ENCODE data around the gene OR8J1. TPM values are rescaled to one million over a fixed set of nuclear protein-coding genes. Genes with fewer than 3 reads are reported as not detected.

OR8J1 gene
- total RNA-seq, 1 donor from 2014 or later: not detected

- Mint-ChIP-seq H3K4me1 (ENCODE audit: low read depth, unreplicated experiment) (no peaks in the 10 kb centered on the region), H3K36me3 (ENCODE audit: low read depth, unreplicated experiment) (no peaks in the 10 kb centered on the region), H3K4me3 (ENCODE audit: unreplicated experiment) (no peak within 1 kb of the TSS), H3K9me3 (ENCODE audit: unreplicated experiment) (no peaks in the 10 kb centered on the region), H3K27ac (ENCODE audit: unreplicated experiment) (no peak within 1 kb of the TSS), H3K27me3 (ENCODE audit: low read depth, unreplicated experiment) (no peaks in the 10 kb centered on the region)
- Histone ChIP-seq H3K4me2 (ENCODE audit: low read length) (no peak within 1 kb of the TSS), H3K27me3 (ENCODE audit: insufficient read depth, low read length) (no peaks in the 10 kb centered on the region), H2AFZ (ENCODE audit: low read depth, low read length) (no peak within 1 kb of the TSS), H3K9me3 (ENCODE audit: insufficient read depth, low read depth, low read length) (no peaks in the 10 kb centered on the region), H4K20me1 (ENCODE audit: insufficient read depth, low read length) (no peaks in the 10 kb centered on the region), H3K4me3 (ENCODE audit: insufficient read depth, low read depth, low read length) (no peak within 1 kb of the TSS), H3K27ac (ENCODE audit: low read depth, low read length) (no peak within 1 kb of the TSS), H3K4me1 (ENCODE audit: insufficient read depth, low read length) (no peaks in the 10 kb centered on the region), H3K9ac (ENCODE audit: low read length) (no peak within 1 kb of the TSS), H3K36me3 (ENCODE audit: insufficient read depth, low read length) (no peaks in the 10 kb centered on the region), H3K79me2 (ENCODE audit: insufficient read depth, low read length) (no peaks in the 10 kb centered on the region)
- TF ChIP-seq EZH2 (IDR thresholded peaks at IDR 0.05; ENCODE audit: insufficient read depth, low read length) (no peak), CTCF (IDR thresholded peaks at IDR 0.05; ENCODE audit: insufficient read depth, low read depth, low read length) (no peak)
- DNase-seq (ENCODE audit: low read depth) (no peak), FAIRE-seq (no peak)
These were observed 8.4 kb upstream of the OR8J1 start, which contains the start of gene OR8K1 for GRCh38 chr11:56345739-56346138. OR8K1 (plus strand) TSS chr11:56346039; CDS start chr11:56346039, 0 bp downstream.

- Mint-ChIP-seq H3K4me1 (ENCODE audit: low read depth, unreplicated experiment) (no peaks in the 10 kb centered on the region), H3K4me3 (ENCODE audit: unreplicated experiment) (no peak within 1 kb of the TSS), H3K27ac (ENCODE audit: unreplicated experiment) (no peak within 1 kb of the TSS), H3K27me3 (ENCODE audit: low read depth, unreplicated experiment) (no peaks in the 10 kb centered on the region), H3K36me3 (ENCODE audit: low read depth, unreplicated experiment) (no peaks in the 10 kb centered on the region), H3K9me3 (ENCODE audit: unreplicated experiment) (no peaks in the 10 kb centered on the region)
- Histone ChIP-seq H3K4me2 (ENCODE audit: low read length) (no peak within 1 kb of the TSS), H3K4me1 (ENCODE audit: insufficient read depth, low read length) (no peaks in the 10 kb centered on the region), H3K4me3 (ENCODE audit: insufficient read depth, low read depth, low read length) (no peak within 1 kb of the TSS), H3K9ac (ENCODE audit: low read length) (no peak within 1 kb of the TSS), H3K79me2 (ENCODE audit: insufficient read depth, low read length) (no peaks in the 10 kb centered on the region), H3K36me3 (ENCODE audit: insufficient read depth, low read length) (no peaks in the 10 kb centered on the region), H3K9me3 (ENCODE audit: insufficient read depth, low read depth, low read length) (no peaks in the 10 kb centered on the region), H3K27me3 (ENCODE audit: insufficient read depth, low read length) (no peaks in the 10 kb centered on the region), H3K27ac (ENCODE audit: low read depth, low read length) (no peak within 1 kb of the TSS), H2AFZ (ENCODE audit: low read depth, low read length) (no peak within 1 kb of the TSS), H4K20me1 (ENCODE audit: insufficient read depth, low read length) (no peaks in the 10 kb centered on the region)
- no peak for DNase-seq (ENCODE audit: low read depth)
- TF ChIP-seq CTCF (IDR thresholded peaks at IDR 0.05; ENCODE audit: insufficient read depth, low read depth, low read length): no peak
- no peak for TF ChIP-seq EZH2 (IDR thresholded peaks at IDR 0.05; ENCODE audit: insufficient read depth, low read length)
- FAIRE-seq: no peak
These were observed 21.2 kb downstream of the OR8J1 start, which contains the start of gene OR8U1 for GRCh38 chr11:56375324-56375723. OR8U1 (plus strand) TSS chr11:56375624; CDS start chr11:56375624, 0 bp downstream.

GRCh38 chr11:56380120-56380519, 26.0 kb downstream of the OR8J1 start:
- Histone ChIP-seq H3K27ac (ENCODE audit: low read depth, low read length) (no peak overlapping the region), H3K9me3 (ENCODE audit: insufficient read depth, low read depth, low read length) (no peaks in the 10 kb centered on the region), H3K4me1 (ENCODE audit: insufficient read depth, low read length) (no peaks in the 10 kb centered on the region), H3K4me2 (ENCODE audit: low read length) (no peak overlapping the region), H3K27me3 (ENCODE audit: insufficient read depth, low read length) (no peaks in the 10 kb centered on the region), H3K36me3 (ENCODE audit: insufficient read depth, low read length) (no peaks in the 10 kb centered on the region), H4K20me1 (ENCODE audit: insufficient read depth, low read length) (no peaks in the 10 kb centered on the region), H3K9ac (ENCODE audit: low read length) (no peak overlapping the region), H2AFZ (ENCODE audit: low read depth, low read length) (no peak overlapping the region), H3K4me3 (ENCODE audit: insufficient read depth, low read depth, low read length) (no peak overlapping the region), H3K79me2 (ENCODE audit: insufficient read depth, low read length) (no peaks in the 10 kb centered on the region)
- TF ChIP-seq EZH2 (IDR thresholded peaks at IDR 0.05; ENCODE audit: insufficient read depth, low read length) (no peak), CTCF (IDR thresholded peaks at IDR 0.05; ENCODE audit: insufficient read depth, low read depth, low read length) (no peak)
- no peaks in the 10 kb centered on the region for H3K9me3 Mint-ChIP-seq (ENCODE audit: unreplicated experiment)
- no peaks in the 10 kb centered on the region for H3K4me1 Mint-ChIP-seq (ENCODE audit: low read depth, unreplicated experiment)
- FAIRE-seq: no peak
- DNase-seq (ENCODE audit: low read depth): no peak
- no peaks in the 10 kb centered on the region for H3K27me3 Mint-ChIP-seq (ENCODE audit: low read depth, unreplicated experiment)
- no peak overlapping the region for H3K4me3 Mint-ChIP-seq (ENCODE audit: unreplicated experiment)
- no peaks in the 10 kb centered on the region for H3K36me3 Mint-ChIP-seq (ENCODE audit: low read depth, unreplicated experiment)
- no peak overlapping the region for H3K27ac Mint-ChIP-seq (ENCODE audit: unreplicated experiment)

All from astrocyte (in vitro differentiated cells and primary cell).